SK-N-MC (cell line): Measurements from ENCODE around the gene HS3ST2.
"Not testable (repeated sequence)": the region's sequence is repeated elsewhere in the genome, so short reads cannot be mapped to it uniquely, and the experiment has no call there.

Experiments used
- EZH2 ChIP-seq: fragments of 200-600 bp; sonication (generic); IDR thresholded peaks from one replicate; pipeline ENCODE4 v1.6.1; 2017; ENCODE audit warnings: antibody characterized with exemption
- POLR2AphosphoS5 ChIP-seq: IDR thresholded peaks from 2 replicates; pipeline ENCODE4 v1.6.1; 2012; ENCODE audit warnings: mild to moderate bottlenecking, low read depth, low read length, borderline replicate concordance

DNA sequence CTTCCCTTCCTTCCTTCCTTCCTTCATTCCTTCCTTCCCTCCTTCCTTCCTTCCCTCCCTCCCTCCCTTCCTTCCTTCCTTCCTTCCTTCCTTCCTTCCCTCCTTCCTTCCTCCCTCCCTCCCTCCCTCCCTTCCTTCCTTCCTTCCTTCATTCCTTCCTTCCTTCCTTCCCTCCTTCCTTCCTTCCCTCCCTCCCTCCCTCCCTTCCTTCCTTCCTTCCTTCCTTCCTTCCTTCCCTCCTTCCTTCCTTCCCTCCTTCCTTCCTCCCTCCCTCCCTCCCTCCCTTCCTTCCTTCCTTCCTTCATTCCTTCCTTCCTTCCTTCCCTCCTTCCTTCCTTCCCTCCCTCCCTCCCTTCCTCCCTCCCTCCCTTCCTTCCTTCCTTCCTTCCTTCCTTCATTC is 4.8 kb downstream of the HS3ST2 start:
- TF ChIP-seq EZH2, POLR2AphosphoS5: not testable (repeated sequence)
